Cerebellar cortex (tissue), 1 donor: Measurements from ENCODE around the gene GPATCH3.
"Not testable (repeated sequence)": the region's sequence is repeated elsewhere in the genome, so short reads cannot be mapped to it uniquely, and the experiment has no call there.

ENCODE experiments used
- DNase-seq: peaks from one replicate; pipeline ENCODE4 v3.0.0-alpha.2; 2015; ENCODE audit warnings: low spot score

Gene GPATCH3

DNA sequence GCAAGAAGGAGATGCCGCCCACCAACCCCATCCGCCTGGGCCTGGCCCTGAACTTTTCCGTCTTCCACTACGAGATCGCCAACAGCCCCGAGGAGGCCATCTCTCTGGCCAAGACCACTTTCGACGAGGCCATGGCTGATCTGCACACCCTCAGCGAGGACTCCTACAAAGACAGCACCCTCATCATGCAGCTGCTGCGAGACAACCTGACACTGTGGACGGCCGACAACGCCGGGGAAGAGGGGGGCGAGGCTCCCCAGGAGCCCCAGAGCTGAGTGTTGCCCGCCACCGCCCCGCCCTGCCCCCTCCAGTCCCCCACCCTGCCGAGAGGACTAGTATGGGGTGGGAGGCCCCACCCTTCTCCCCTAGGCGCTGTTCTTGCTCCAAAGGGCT is 36.6 kb downstream of the GPATCH3 start:
- no peak for DNase-seq

DNA sequence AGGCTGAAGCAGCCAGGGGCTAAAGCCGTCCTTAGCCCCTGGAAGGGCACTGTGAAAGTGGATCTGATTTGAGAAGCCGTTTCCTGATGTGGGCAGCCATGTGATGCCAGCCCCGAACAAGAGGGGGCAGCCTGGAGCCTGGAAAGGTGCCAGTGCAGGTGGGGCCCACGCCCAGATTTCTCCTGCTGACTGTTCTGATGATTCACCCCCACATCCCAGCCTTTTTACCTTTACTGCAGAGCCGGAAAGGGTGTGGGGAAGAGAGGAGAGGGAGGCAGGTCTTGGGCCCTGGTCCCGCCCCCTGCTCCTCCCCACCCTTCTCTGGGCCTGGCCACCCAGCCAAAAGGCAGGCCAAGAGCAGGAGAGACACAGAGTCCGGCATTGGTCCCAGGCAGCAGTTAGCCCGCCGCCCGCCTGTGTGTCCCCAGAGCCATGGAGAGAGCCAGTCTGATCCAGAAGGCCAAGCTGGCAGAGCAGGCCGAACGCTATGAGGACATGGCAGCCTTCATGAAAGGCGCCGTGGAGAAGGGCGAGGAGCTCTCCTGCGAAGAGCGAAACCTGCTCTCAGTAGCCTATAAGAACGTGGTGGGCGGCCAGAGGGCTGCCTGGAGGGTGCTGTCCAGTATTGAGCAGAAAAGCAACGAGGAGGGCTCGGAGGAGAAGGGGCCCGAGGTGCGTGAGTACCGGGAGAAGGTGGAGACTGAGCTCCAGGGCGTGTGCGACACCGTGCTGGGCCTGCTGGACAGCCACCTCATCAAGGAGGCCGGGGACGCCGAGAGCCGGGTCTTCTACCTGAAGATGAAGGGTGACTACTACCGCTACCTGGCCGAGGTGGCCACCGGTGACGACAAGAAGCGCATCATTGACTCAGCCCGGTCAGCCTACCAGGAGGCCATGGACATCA is 37.2 kb downstream of the GPATCH3 start, which contains the start of gene SFN:
Gene SFN (plus strand): TSS at position 369 of the 904 bp plus-strand sequence. CDS start 64 bp downstream, at position 433.
- peak; percentile 71 for DNase-seq

DNA sequence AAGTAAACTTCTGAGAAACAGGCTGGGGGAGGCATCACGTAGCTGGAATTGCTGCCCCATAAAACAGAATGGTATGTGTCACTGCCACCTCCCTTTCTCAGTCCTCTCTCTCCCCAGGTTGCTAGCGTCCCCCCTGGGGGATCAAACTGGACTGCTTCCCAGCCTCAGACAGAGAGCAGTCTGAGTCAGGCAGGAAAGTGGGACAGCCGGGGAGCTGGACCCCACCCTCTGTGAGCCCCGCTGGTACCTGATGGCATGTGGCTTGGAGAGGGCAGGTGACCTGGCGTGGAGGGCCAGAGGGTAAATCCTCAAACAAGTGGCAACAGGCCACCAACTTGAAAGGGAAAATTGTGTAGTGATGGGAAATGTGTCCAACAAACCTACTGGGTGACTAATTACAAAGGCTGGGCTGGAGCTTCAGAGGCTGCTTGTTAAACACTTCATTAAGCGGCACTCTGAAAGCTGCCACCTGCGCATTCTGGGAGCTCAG is 38.3 kb downstream of the GPATCH3 start:
- peak; percentile 48 for DNase-seq

DNA sequence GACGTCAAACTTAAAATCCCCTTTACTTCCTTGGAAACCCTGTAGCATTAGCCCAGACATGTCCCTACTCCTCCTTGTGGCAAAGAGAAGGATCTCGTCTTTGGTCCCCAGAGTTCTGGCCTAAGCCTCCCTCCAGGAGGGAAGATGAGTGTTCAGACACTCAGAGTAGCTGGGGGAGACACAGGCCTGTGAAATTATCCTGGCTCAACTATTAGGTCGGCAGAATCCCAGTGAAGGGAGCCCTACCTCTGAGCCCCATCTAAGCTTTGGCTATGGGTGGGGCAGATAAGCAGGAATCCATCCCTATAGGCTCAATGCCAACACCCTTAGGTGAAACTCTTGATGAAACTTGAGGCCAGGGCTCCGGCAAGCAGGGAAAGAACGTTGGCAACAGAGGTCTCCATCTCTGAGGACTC is 39.0 kb downstream of the GPATCH3 start:
- DNase-seq: no peak

DNA sequence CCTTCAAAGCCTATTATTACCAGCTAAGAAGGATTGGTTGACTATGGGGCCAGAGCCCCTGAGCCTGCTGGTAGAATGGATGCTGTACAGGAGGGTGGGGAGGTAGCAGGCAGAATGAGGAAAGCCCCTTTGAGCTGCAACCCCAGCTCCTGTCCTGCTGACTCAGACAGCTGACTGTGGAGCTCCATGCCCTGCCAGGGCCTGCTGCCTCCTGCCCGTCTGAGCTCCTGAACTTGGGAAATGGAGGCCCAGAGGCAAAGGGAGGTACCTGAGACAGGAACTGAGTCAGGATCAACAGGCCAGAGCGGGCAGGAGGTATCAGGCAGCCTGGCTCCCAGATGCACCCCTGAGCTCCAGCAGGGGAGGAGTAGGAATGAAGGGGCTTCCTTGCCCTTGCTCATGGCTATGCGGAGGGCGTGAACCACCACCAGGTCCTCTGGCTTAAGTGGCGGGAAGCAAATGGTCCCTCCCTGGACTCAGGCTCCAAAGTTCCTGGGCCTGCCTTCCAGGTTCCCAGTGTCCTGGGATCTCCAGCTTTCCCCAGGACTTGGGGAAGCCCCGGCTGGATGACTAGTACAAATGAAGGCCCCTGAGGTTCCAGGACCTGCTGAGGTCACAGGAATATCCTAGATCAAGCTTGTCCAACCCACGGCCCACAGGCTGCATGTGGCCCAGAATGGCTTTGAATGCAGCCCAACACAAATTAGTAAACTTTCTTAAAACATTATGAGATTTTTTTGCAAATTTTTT is 41.2 kb downstream of the GPATCH3 start:
- no peak for DNase-seq

DNA sequence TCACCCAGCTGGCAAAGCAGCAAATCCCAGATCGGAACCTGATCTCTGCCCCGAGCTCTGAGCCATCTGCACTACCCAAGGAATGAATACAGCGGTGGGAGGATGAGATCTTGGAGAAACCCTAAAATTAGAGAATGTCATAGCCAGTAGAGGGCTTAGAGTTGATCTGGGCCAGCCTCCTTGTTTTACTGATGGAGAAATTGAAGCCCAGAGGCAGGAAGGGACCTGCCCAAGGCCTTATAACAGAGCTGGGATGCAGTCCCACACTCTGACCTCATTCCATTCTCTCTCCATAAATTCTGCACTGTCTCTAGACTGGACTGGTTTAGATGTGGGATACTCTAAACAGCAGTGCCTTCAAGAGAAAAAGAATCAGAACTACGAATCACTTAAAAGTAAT is 42.1 kb downstream of the GPATCH3 start:
- no peak for DNase-seq

DNA sequence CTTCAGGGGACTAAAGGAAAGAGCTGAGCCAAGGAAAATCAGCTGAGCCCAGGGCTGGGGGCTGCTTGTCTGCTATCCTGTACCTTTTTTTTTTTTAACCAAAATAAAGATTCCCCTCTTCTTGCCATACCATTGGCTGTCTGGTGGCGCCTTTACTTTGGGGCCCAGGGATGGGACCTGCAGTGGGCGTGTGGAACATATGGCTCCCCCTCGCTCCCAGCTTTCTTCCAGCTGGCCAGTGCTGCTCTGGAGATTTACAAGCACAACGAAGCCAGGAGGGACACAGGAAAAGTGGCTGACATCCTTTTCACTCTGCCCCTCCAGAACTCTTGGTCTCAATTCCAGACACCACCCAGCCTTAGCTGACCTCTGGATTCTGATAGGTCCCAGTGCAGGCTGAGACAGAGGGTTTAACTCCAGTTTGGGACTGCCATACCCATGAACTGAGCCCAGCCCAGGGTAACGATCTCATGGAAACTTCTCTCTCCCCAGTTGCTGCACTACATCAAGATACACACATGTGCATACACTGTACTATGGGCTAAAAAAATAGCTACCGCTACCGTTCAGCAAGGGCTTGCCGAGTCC is 42.7 kb downstream of the GPATCH3 start:
- DNase-seq: no peak

DNA sequence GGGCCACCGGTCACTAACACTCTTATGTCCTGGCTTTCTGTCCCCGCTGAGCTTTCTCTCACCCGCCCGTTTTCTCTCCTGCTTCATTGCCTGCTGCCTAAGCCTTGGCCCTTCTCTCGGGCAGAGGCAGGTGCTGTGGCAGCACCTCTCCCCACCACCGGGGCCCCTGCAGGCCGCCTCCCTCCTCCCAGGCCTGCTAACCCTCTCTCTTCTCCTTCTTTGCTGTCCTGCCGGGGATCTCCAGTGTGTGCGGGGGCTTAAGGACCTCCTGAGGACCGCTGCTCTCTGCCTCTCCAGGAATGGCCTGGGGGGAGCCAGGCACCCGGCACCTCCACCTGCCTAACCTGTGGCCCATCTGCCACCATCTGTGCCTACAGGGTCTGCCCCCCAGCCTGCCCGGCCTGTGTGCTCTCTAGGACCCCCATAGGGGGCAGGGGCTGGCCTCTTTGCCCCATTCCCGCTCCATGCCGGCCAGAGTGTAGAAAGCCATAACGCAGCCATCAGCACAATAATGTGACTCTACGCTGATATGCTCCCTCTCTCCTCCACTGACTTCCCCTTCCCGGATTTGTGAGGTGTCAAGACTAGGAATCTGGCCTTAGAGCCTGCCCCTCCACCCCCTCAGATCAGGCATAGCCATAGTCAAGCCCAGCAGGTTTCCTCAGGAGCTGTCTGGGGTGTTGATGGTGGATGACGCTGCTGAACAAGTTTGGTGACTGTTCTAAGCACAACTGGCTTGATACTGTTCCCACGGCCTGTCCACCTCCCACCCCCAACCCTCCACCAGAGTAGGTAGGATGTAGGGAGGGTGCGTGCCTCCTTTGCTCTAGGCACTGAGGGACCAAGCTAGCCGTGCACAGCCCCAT is 43.4 kb downstream of the GPATCH3 start:
- no peak for DNase-seq

DNA sequence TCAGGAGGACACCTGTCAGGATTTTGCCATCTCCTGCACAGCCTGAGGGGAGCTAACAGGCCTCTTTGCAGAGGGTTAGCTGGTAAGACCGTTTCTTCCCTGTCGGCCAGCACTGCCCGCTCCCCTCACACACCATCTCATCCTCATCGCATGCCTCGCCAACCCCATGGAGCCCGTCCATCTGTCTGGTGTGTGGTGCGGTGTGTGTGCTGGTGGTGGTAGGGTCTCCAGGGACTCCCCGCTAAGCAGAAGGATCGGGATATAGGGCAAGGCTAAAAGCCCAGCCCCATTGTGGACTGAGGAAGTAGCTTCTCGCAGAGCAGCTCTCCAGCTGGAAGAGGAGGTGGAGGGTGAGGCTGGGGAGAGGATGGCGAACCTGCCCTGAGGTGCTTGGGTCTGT is 44.1 kb downstream of the GPATCH3 start:
- peak; percentile 44 for DNase-seq

DNA sequence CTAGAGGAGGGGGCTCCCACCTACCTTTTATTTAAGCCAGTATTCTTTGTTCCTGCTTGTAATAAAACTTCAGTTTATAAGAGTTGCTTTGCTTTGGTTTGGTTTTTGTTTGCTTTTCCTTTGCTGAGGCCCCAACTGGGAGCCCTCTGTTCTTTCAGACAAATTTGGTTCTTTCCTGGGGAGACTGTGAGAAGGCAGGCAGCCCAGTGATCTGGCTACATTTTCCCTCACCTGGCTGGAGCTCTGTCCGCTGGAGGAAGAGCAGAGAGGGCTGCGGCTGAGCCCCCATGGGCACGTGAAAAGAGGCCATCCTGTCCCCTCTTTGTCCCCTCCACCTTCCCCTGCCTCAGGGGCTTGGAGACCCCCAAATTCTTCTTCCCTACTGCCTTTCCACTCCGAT is 44.6 kb downstream of the GPATCH3 start:
- DNase-seq: peak; percentile 64

DNA sequence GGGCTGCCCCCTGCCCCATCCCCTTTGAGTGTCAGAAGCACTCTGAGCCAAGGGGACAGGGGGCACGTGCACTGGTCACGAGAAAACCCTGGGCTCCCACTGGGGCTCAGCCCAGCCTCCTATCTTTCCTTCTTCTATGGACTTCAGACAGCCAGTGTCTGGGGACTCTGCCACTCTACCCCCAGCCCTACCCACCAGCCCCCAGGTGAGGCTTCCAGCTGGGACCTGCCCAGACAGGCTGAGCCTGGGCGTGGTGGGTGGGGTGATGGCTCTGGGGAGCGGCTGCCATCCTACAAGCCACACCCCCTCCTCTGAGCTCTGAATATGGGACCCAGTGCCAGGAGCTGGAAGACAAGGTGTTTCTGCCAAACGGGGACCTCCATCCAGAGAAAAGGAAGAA is 45.4 kb downstream of the GPATCH3 start:
- DNase-seq: no peak

DNA sequence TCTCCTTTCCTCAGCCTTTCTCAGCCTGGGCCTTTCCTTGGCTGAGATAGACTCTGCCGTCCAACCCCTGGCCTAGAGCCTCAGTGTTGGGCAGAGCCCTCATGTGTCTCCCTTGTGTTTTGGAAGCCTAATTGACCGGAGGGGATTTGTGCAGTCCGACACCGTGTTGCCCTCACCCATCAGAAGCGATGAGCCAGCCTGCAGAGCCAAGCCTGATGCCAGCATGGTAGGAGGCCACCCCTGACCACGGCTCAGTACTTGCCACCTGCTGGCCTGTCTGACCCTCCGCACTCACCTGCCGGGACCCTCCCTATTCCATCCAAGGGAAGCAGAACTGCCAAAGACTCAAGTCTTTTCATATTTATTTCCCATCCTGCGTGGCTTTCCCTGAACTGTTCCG is 46.7 kb downstream of the GPATCH3 start:
- no peak for DNase-seq

DNA sequence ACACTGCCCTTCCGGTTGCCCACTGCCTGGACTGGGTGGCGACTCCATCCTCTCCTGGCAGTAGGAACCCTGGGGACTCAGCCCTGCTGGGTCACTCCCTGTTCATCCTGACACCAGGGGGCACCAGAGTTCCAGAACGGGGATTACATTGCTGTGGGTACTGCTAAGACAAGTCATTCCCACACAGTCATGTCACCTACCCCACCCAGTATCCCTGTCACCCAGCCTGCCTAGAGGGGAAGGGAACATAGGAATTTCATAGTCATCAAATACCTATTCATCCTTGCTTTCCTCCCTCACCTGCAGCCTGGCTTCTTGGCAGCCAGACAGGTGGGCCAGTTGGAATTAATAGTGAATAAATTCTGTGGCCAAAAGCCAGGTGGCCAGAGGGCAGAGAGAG is 47.1 kb downstream of the GPATCH3 start:
- DNase-seq: peak; percentile 72

DNA sequence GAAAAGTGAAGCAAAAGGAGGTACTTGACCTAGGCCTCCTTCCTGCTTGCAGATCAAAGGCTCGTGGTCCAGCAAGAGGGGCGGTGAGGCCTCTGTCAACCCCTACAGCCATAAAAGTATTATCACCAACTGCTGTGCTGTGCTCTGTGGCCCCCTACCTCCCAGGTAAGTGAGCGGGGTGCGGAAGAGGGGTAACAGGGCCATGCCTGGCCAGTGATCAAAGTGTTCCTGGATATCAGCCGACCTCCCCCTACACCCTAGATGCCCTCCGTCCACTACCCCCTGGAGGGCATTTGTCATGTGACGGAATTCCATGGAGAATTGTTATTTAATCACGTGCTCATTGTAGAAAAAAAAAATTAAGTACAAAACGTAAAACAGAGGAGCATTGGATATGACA is 47.6 kb downstream of the GPATCH3 start:
- no peak for DNase-seq

DNA sequence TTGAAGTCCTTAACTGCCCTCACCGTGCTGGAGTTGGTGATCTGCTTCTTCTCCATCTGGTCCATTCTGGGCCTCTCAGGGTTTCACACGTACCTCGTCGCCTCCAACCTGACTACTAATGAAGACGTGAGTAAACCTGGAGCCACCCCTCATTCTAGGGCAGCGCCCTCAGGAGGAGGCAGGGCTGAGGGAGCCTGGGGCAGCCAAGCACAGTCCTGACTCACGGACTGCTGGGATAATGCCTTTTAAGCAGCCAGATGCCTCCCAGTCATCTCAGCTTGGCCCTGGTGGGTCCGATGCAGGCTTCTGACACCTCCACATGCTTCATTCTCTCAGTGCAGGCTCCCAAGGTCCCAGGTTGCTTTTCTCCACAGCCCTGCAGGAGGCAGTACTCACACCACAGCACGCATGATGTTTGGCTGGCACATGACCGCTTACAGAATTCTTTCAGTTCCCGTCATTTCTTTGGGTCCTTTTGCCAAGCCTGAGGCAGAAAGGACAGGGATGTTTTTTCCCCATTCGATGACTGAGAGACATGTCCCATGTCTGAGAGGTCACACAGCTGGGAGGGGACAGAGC is 49.1 kb downstream of the GPATCH3 start:
- no peak for DNase-seq

DNA sequence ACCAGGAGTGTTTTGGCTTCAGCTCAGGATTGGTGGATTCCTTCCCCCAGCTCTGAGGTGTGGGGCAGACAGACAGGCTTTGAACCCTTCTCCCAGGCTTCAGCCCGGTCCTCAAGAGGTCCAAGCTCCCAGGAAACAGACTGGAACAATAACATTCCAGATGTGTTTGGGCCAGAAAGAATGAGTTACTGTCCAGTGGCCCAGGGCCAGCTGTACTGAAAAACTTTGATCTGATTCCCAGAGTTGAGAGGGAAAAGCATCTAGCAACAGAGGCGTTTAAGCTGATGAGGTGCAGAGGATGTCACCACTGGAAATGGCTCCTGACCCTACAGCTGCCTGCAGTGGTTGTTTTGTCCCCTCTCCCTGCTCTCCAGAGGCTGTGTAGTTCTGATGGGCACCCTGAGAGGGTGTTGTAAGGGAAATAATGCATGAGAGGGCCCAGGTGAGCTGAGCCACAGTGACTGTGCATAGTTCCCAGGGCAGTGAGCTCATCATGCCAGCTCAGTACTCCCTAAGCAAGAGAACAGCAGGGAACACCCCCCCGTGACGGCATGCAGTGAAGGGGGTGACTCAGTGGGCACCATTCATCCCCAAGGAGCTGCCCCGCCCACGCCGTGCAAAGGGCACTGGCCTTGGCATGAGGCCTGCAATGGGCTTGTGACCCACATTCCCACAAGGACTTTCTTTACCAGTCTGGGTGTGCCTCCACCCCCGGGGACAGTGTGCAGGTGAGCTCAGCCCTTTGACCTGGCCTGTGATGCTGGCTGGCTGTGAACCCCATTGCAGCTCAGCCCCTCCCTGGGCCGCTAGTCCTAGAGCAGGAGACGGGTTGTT is 51.1 kb downstream of the GPATCH3 start:
- DNase-seq: no peak

DNA sequence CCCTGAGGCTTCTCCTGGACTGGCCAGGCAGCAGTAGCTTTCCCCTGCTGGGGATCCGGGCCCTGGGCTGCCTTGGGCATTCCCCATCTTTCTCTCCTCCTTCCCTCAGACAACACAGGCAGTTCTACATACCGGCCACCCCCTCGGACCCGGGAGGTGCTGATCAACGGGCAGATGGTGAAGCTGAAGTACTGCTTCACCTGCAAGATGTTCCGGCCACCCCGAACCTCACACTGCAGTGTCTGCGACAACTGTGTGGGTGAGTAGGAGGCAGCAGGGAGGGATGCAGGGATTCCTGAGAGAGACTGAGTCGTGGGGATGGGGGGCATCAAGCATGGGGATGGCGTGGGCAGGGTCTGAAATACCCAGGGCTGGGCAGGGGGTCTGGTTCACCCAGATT is 51.8 kb downstream of the GPATCH3 start:
- no peak for DNase-seq

DNA sequence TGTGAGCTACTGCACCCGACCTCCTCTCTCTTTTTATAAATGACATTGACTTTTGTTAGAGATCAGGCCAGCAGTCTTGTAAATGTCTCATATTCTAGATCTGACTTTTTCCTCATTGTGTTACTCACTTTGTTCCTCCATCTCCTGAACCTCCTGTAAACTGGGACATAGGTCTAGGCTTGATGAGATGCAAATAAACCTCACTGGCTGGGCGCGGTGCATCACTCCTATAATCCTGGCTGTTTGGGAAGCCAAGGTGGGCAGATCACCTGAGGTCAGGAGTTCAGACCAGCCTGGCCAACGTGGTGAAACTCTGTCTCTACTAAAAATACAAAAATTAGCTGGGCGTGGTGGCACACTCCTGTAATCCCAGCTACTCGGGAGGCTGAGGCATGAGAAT is 52.4 kb downstream of the GPATCH3 start:
- DNase-seq: not testable (repeated sequence)

DNA sequence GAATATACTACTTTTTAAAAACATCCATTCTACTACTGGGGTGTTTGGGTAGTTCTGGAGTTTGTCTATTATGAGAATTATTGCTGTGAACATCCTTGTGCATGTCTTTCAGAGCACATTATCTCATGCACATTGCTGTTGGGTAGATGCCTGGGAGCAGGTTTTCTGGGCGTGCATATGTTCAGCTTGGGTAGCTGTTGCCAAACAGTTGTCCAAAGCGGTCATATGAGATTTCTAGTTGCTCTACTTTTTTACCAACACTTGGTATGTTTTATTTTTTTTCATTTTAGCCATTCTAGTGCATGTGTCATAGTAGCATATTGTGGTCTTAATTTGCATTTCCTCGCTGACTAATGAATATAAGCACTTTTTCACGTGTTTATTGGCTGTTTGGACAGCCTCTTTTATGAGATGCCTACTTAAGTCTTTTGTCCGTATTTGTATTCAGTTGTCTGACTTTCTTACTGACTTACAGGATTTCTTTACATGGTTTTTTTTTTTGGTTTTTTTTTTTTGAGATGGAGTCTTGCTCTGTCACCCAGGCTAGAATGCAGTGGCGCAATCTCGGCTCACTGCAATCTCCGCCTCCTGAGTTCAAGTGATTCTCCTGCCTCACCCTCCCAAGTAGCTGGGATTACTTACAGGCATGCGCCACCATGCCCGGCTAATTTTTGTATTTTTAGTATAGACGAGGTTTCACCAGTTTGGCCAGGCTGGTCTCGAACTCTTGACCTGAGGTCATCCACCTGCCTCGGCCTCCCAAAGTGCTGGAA is 55.7 kb downstream of the GPATCH3 start:
- peak; percentile 65 for DNase-seq
